Cardiac ventricle fibroblast (primary cell): ENCODE measurements around the gene CXCL14. TPM values are rescaled to one million over a fixed set of nuclear protein-coding genes. Genes with fewer than 3 reads are reported as not detected.

Experiments used
- total RNA-seq: library from RNA; depleted of rRNA; stranded (reverse); fragments of >200 nt; gene quantifications from 2 replicates; pipeline ENCODE4 v1.2.3, GENCODE V29; 2015

Gene CXCL14, protein sequence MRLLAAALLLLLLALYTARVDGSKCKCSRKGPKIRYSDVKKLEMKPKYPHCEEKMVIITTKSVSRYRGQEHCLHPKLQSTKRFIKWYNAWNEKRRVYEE
- 0.64 TPM in 1 of 2 replicates, not detected in the other for total RNA-seq

DNA sequence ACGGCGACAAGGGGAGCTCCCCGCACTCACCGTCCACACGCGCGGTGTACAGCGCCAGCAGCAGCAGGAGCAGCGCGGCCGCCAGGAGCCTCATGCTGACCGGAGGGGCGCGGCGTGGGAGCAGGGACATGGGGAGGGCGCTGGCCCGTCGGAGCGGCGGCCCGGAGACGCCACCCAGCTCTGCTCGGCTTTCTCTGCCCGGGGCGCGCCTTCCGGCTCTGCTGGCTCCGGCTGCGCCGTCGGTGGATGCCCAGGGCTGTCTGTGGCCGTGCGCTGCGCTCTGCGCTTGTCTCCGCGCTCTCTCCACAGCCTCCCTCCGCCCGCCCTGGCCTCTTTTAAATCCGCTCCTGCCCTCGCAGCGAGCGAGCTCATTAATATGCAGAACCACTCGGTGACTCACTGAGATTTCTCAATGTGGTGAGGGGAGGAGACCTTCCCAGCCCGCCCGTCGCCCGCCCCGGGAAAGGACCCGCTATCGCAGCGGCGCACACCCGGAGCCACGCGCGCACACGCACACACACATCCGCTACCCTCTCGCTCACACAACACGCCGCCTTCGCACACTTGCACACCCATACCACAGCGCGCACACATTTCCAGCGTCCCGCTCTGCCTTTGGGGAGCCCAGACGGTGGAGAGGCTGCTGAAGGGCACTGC, at the start of gene CXCL14:
CXCL14 (minus strand) TSS at position 307 of the 657 bp plus-strand sequence; CDS start at position 94, 213 bp downstream.

DNA sequence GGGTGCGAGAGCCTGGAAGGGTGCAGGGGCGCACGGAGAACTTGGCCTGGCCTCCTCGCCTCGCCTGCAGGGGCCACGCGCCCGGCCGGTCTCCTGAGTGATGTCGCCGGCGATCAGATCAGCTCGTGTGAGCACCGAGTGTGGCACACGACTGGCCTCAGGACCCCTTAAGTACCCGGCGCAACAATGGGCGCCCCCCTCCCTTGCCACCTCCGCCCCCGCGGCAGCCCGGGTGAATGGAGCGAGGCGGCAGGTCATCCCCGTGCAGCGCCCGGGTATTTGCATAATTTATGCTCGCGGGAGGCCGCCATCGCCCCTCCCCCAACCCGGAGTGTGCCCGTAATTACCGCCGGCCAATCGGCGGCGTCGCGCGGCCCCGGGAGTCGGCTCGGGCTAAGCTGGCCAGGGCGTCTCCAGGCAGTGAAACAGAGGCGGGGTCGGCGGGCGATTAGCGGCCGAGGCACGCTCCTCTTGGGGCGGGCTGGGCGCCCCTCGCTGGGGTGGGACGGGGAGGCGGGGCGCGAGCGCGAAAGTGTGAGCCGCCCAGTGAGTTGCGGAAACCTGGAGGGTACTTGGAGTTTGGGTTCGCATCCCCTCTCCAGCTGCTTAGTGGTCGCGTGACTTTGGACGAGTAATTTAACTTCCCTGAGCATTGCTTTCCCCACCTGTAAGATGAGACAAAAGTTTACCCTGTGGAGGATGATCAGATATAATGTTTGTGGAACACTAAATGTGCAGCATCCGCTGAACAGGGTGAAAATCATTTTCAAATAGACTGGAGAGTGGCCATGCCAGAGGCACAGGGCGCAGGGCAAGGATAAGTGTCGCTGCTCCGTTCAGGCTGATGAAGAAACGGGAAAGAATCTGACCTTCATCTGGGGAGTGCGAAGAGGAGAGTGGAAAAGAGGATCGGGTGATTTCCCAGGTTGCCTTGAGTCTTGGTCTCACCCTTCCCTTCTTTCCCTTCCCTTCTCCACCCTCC, 42.7 kb downstream of the CXCL14 start, which contains the start of gene NEUROG1:
NEUROG1 (minus strand) TSS at position 145 of the 982 bp plus-strand sequence. CDS start 274 bp downstream, outside the sequence.

Other genes with a start within 250 kb of the CXCL14 start
- gene MACROH2A1, start 179.8 kb downstream of the CXCL14 start, total RNA-seq = 92.7 and 102 TPM in 2 replicates
- not detected in 2 replicates for gene DCANP1, start 131.6 kb downstream of the CXCL14 start, total RNA-seq
- gene TIFAB, start 126.6 kb downstream of the CXCL14 start, total RNA-seq = not detected in 2 replicates
- not detected in 2 replicates for gene NEUROG1, start 43.0 kb downstream of the CXCL14 start, total RNA-seq